HEK293T (cell line): ENCODE data around the gene PPP1R14C.

Experiments used
- CTCF ChIA-PET: fragments of 350-600 bp; formaldehyde crosslinking; extraction: SDS; loops from one replicate; lab custom pipeline; 2021; ENCODE audit warnings: antibody characterized with exemption, inconsistent platforms; lab: Yijun Ruan, JAX
- POLR2A ChIA-PET: fragments of 350-600 bp; formaldehyde crosslinking; extraction: SDS; loops from one replicate; lab custom pipeline; 2020; ENCODE audit warnings: antibody characterized with exemption, inconsistent platforms; lab: Yijun Ruan, JAX
- DNase-seq: peaks from one replicate; pipeline ENCODE4 v3.0.0; 2012; ENCODE audit warnings: mixed read lengths; ENCODE audit errors: extremely low spot score
- ARNT ChIP-seq: fragments of 450-650 bp; IDR thresholded peaks from 2 replicates; pipeline ENCODE4 v1.6.1; 2017; ENCODE audit warnings: mild to moderate bottlenecking
- BHLHE40 ChIP-seq: fragments of 450-650 bp; IDR thresholded peaks from 2 replicates; pipeline ENCODE4 v1.6.1; 2016; ENCODE audit warnings: mild to moderate bottlenecking, moderate library complexity, borderline replicate concordance
- CTBP1 ChIP-seq: fragments of 450-650 bp; IDR thresholded peaks from 2 replicates; pipeline ENCODE4 v1.6.1; 2016; ENCODE audit warnings: borderline replicate concordance
- ELF4 ChIP-seq: fragments of 450-650 bp; IDR thresholded peaks from 2 replicates; pipeline ENCODE4 v1.6.1; 2017; ENCODE audit warnings: antibody characterized with exemption
- FOXA1 ChIP-seq: fragments of 450-650 bp; IDR thresholded peaks from 2 replicates; pipeline ENCODE4 v1.6.1; 2016; ENCODE audit warnings: mild to moderate bottlenecking
- FOXK2 ChIP-seq: fragments of 450-650 bp; IDR thresholded peaks from 2 replicates; pipeline ENCODE4 v1.6.1; 2016; ENCODE audit warnings: mild to moderate bottlenecking
- FOXM1 ChIP-seq: fragments of 450-650 bp; IDR thresholded peaks from 2 replicates; pipeline ENCODE4 v1.6.1; 2017; ENCODE audit warnings: mild to moderate bottlenecking, borderline replicate concordance
- HDGF ChIP-seq: fragments of 450-650 bp; IDR thresholded peaks from 2 replicates; pipeline ENCODE4 v1.6.1; 2017; ENCODE audit warnings: antibody characterized with exemption, borderline replicate concordance
- L3MBTL2 ChIP-seq: fragments of 450-650 bp; conservative IDR thresholded peaks from 2 replicates; pipeline ENCODE4 v1.6.1; 2016; ENCODE audit warnings: mild to moderate bottlenecking
- LEF1 ChIP-seq: fragments of 450-650 bp; IDR thresholded peaks from 2 replicates; pipeline ENCODE4 v1.6.1; 2017; ENCODE audit warnings: mild to moderate bottlenecking, borderline replicate concordance
- NFRKB ChIP-seq: fragments of 450-650 bp; IDR thresholded peaks from 2 replicates; pipeline ENCODE4 v1.6.1; 2016; ENCODE audit warnings: mild to moderate bottlenecking, moderate library complexity
- SP1 ChIP-seq: fragments of 450-650 bp; IDR thresholded peaks from 2 replicates; pipeline ENCODE4 v1.6.1; 2017
- SUZ12 ChIP-seq: fragments of 450-650 bp; IDR thresholded peaks from 2 replicates; pipeline ENCODE4 v1.6.1; 2016; ENCODE audit warnings: mild to moderate bottlenecking
- TARDBP ChIP-seq: fragments of 450-650 bp; IDR thresholded peaks from 2 replicates; pipeline ENCODE4 v1.6.1; 2016
- ZNF384 ChIP-seq: fragments of 450-650 bp; IDR thresholded peaks from 2 replicates; pipeline ENCODE4 v1.6.1; 2016
- TF ChIP-seq, protein P1 (sequence below): fragments of 450-650 bp; IDR thresholded peaks from 2 replicates; pipeline ENCODE4 v1.6.1; 2016

Gene PPP1R14C

GRCh38 chr6:150220634-150221551, 78.0 kb downstream of the PPP1R14C start:
- TF ChIP-seq FOXA1 (no peak), FOXM1 (no peak), ZNF384 (no peak), LEF1 (no peak), L3MBTL2 (no peak), SP1 (no peak), TARDBP (no peak), FOXK2 (no peak), BHLHE40 (no peak), ARNT (no peak), CTBP1 (no peak), NFRKB (no peak)
- TF ChIP-seq, protein P1, sequence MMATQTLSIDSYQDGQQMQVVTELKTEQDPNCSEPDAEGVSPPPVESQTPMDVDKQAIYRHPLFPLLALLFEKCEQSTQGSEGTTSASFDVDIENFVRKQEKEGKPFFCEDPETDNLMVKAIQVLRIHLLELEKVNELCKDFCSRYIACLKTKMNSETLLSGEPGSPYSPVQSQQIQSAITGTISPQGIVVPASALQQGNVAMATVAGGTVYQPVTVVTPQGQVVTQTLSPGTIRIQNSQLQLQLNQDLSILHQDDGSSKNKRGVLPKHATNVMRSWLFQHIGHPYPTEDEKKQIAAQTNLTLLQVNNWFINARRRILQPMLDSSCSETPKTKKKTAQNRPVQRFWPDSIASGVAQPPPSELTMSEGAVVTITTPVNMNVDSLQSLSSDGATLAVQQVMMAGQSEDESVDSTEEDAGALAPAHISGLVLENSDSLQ, result no peak
- ChIA-PET CTCF (no interaction called here), POLR2A (interaction anchor here (1.2 kb wide), 1 partner anchor 68 kb away, joined by 3 read pairs; no protein-coding TSS in a partner anchor)
- DNase-seq, result no peak

DNA sequence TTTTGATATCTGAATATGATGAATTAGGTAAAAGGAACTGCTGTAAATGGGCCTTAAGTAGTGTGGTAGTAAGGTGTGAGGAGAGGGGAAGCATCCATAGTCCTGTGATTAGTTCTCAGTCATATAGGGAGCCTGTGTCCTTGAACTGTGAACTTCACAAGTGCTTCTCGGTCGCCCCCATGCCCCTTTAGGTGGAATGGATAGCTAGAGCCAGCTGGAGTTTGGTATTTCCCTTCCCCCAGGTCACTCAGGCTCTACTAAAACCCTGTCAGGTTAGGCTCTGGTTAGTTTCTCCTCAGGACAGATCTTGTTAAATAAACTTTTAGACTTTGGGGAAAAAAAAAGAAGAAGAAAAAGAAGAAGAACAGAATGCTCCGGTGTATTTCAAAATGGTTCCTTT, 82.0 kb downstream of the PPP1R14C start:
- ChIA-PET CTCF (no interaction called here), POLR2A (no interaction called here)
- DNase-seq, result no peak
- no peak for TF ChIP-seq L3MBTL2
- no peak for TF ChIP-seq FOXK2
- no peak for TF ChIP-seq CTBP1
- no peak for TF ChIP-seq FOXM1
- TF ChIP-seq ELF4, result no peak
- no peak for TF ChIP-seq SUZ12
- no peak for TF ChIP-seq LEF1
- TF ChIP-seq, protein P1, result no peak
- no peak for TF ChIP-seq HDGF
- no peak for TF ChIP-seq SP1
- TF ChIP-seq BHLHE40, result no peak
- no peak for TF ChIP-seq TARDBP
- no peak for TF ChIP-seq FOXA1
- TF ChIP-seq ARNT, result no peak

DNA sequence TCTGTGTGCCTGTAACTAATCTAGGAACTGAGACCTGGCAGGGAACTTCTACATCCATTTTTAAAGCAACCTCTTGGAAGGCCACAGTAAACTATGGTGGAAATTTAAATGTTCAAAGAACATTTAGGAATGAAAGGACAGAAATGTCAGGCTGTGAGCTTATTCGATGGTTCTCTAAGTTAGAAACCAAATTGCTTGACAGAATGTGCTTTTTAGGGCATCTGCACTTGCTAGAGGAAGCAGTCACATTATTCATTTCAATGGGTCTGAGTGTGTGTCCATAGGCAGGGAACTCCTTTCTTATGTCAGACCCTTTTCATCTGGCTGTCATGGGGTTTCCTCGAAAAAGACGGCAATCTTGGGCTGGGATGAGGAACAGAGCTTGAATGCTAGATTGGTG, 84.4 kb downstream of the PPP1R14C start:
- ChIA-PET POLR2A (no interaction called here), CTCF (no interaction called here)
- no peak for DNase-seq
- no peak for TF ChIP-seq ZNF384
- TF ChIP-seq NFRKB, result no peak
- no peak for TF ChIP-seq BHLHE40
- no peak for TF ChIP-seq HDGF
- no peak for TF ChIP-seq FOXA1
- TF ChIP-seq ELF4, result no peak
- no peak for TF ChIP-seq FOXM1
- no peak for TF ChIP-seq FOXK2
- TF ChIP-seq CTBP1, result no peak
- TF ChIP-seq, protein P1, result no peak
- TF ChIP-seq LEF1, result no peak
- no peak for TF ChIP-seq ARNT
- no peak for TF ChIP-seq L3MBTL2
- no peak for TF ChIP-seq SUZ12
- TF ChIP-seq TARDBP, result no peak
- no peak for TF ChIP-seq SP1

- POLR2A ChIA-PET, result no interaction called here
- TF ChIP-seq FOXM1, result no peak
- DNase-seq, result no peak
Observed at GRCh38 chr6:150228072-150228733, 85.4 kb downstream of the PPP1R14C start.

DNA sequence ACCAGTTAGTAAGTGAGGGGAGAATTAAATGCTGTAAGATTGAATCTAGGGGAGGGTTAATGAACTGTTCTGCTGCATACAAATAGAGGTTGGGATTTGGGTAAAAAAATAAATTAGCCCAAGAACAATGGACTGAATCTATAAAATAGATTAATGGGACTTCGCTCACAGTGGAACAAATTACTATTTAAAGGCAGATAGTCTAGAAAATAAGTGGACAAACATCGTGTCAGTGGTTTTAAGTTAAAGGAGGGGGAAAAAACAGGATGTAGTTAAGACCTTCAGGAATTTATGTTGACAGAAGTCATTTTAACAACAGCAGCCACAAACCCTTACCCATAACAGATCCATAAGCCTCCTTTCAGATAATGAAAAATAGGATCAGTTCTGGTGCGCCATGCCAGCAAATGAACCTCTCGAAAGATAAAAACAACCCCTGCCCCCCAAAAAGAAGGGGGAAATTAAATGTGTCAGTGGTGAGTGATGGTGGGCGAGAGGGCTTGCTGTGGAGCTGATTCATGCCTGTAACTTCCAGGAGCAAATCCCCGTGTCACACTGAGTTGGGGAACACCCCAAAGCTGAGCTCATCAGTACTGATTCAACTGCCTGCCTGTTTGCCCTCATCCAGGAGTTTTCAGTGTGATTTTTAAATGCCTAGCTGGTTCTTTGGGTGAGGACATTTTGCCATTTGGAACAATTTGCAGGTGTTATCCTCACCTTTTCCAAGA, 86.8 kb downstream of the PPP1R14C start:
- TF ChIP-seq LEF1 (no peak), FOXA1 (no peak), ELF4 (no peak), BHLHE40 (no peak), SUZ12 (no peak), SP1 (no peak), TARDBP (no peak), NFRKB (no peak), FOXK2 (no peak), L3MBTL2 (no peak), ZNF384 (no peak), HDGF (no peak), FOXM1 (no peak), CTBP1 (no peak), ARNT (no peak)
- TF ChIP-seq, protein P1, result no peak
- no peak for DNase-seq
- CTCF ChIA-PET, result no interaction called here
- POLR2A ChIA-PET, result no interaction called here

More at GRCh38 chr6:150228072-150228733, 85.4 kb downstream of the PPP1R14C start:
- CTCF ChIA-PET, result no interaction called here
